ENCODE data around the gene ABCC9.
A peak's percentile ranks its signal among the peaks of the same experiment; 100 is the strongest.

Gene ABCC9

DNA sequence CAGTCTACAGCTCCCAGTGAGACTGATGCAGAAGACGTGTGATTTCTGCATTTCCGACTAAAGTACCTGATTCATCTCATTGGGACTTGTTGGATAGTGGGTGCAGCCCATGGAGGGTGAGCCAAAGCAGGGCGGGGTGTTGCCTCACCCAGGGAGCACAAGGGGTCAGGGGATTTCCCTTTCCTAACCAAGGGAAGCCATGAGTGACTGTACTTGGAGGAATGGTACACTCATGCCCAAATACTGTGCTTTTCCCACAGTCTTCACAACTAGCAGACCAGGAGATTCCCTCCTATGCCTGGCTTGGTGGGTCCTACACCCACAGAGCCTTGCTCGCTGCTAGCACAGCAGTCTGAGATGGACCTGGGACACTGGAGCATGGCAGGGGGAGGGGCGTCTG is 21.0 kb upstream of the ABCC9 start:
- TF ChIP-seq, protein P1, sequence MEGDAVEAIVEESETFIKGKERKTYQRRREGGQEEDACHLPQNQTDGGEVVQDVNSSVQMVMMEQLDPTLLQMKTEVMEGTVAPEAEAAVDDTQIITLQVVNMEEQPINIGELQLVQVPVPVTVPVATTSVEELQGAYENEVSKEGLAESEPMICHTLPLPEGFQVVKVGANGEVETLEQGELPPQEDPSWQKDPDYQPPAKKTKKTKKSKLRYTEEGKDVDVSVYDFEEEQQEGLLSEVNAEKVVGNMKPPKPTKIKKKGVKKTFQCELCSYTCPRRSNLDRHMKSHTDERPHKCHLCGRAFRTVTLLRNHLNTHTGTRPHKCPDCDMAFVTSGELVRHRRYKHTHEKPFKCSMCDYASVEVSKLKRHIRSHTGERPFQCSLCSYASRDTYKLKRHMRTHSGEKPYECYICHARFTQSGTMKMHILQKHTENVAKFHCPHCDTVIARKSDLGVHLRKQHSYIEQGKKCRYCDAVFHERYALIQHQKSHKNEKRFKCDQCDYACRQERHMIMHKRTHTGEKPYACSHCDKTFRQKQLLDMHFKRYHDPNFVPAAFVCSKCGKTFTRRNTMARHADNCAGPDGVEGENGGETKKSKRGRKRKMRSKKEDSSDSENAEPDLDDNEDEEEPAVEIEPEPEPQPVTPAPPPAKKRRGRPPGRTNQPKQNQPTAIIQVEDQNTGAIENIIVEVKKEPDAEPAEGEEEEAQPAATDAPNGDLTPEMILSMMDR (conservative IDR thresholded peaks at IDR 0.05; ENCODE audit: control insufficient read depth, insufficient read depth, low read depth, low read length), result no peak

DNA sequence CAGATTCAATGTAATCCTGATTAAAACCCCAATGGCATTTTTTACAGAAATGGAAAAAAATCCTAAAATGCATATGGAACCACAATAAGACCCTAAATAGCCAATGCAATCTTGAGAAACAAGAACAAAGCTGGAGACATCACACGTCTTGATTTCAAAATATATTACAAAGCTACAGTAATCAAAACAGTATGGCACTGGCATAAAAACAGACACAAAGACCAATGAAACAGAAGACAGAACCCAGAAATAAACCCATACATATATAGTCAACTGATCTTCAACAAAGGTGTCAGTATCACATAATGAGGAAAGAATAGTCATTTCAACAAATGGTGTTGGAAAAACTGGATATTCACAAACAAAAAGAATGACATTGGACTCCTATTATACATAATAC is 9.4 kb upstream of the ABCC9 start:
- TF ChIP-seq, protein P1 (conservative IDR thresholded peaks at IDR 0.05; ENCODE audit: control insufficient read depth, insufficient read depth, low read depth, low read length), result no peak

More for the DNA sequence above, 21.0 kb upstream of the ABCC9 start:
- peak; percentile 80 for DNase-seq (ENCODE audit: low read depth)
- H3K4me3 ChIP-seq (ENCODE audit: control insufficient read depth, low read depth, low read length), result no peak overlapping the region

DNA sequence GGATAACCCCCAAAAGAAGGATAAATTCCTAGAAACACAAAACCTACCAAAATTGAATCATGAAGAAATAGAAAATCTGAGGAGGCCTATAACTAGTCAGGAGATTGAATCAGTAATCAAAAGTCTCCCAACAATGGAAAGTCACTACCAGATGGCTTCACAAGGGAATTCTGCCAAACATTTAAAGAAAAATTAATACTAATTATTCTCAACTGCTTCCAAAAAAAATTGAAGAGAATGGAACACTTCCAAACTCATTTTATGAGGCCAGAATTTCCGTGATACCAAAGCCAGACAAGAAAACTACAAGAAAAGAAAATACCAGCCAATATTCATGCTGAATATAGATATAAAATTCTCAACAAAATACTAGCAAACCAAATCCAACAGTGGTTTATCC is 7.8 kb upstream of the ABCC9 start:
- TF ChIP-seq, protein P1 (conservative IDR thresholded peaks at IDR 0.05; ENCODE audit: control insufficient read depth, insufficient read depth, low read depth, low read length), result no peak
- no peak overlapping the region for H3K4me3 ChIP-seq (ENCODE audit: control insufficient read depth, low read depth, low read length)
- DNase-seq (ENCODE audit: low read depth), result no peak

More for the DNA sequence above, 9.4 kb upstream of the ABCC9 start:
- DNase-seq (ENCODE audit: low read depth), result no peak
- H3K4me3 ChIP-seq (ENCODE audit: control insufficient read depth, low read depth, low read length), result no peak overlapping the region

DNA sequence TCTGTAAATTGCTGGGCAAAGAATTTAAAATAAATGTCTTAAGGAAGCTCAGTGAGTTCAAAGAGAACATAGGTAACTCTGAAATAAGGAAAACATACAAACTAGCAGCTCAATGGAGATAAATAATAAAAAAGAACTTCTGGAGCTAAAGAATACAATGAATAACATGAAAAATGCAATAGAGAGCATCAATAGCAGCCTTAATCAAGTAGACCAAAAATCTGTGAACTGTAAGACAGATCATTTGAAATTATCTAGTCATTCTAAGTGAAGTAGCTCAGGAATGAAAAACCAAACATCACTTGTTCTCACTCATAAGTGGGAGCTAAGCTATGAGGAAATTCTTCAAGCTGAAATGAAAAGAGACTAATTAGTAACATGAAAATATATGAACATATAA is 5.8 kb upstream of the ABCC9 start:
- DNase-seq (ENCODE audit: low read depth), result no peak

DNA sequence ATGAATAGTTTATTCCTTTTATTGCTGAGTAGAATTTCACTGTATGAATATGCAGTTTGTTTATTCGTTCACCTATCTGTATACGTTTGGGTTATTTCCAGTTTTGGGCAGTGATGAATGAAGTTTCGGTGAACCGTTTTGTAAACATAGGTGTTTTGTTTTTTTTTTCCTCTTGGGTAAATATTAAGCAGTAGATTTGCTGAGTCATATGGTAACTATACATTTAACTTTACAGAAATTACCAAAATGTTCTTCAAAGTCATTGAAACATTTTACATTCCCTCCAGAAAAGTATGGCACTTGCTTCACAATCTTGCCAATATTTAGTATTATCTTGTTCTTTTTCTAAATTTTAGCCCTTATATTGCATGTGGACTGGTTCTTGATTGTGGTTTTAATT is 3.8 kb upstream of the ABCC9 start:
- TF ChIP-seq, protein P1 (conservative IDR thresholded peaks at IDR 0.05; ENCODE audit: control insufficient read depth, insufficient read depth, low read depth, low read length), result no peak
- no peak for DNase-seq (ENCODE audit: low read depth)
- no peak overlapping the region for H3K4me3 ChIP-seq (ENCODE audit: control insufficient read depth, low read depth, low read length)

More for the DNA sequence above, 5.8 kb upstream of the ABCC9 start:
- H3K4me3 ChIP-seq (ENCODE audit: control insufficient read depth, low read depth, low read length), result no peak overlapping the region
- TF ChIP-seq, protein P1 (conservative IDR thresholded peaks at IDR 0.05; ENCODE audit: control insufficient read depth, insufficient read depth, low read depth, low read length), result no peak

DNA sequence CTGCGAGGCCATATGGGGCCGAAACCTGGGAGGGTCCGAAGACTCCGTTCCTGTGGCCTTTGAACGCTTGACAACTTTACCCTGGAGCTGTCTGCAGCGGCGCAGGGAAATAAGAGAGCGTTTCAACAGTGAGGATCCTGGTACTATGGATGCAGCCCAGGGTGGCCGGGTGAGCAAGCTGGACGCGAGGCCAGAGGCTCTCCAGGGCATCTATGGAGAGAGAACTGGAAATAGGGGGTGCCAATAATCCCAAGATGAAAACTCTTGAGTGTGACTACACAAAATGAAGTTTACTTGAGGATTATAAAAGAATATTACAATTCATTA is 1.1 kb upstream of the ABCC9 start:
- no peak for DNase-seq (ENCODE audit: low read depth)
- peak overlapping the region; percentile 61 for H3K4me3 ChIP-seq (ENCODE audit: control insufficient read depth, low read depth, low read length)
- TF ChIP-seq, protein P1 (conservative IDR thresholded peaks at IDR 0.05; ENCODE audit: control insufficient read depth, insufficient read depth, low read depth, low read length), result no peak

All from fibroblast of mammary gland (primary cell).